GM23338 (cell line): Measurements from ENCODE around the gene SSH2. TPM values are rescaled to one million over a fixed set of nuclear protein-coding genes. Genes with fewer than 3 reads are reported as not detected.
A peak's percentile ranks its signal among the peaks of the same experiment; 100 is the strongest.

Experiments
- ATAC-seq: fragments of 200-7000 bp; cut with Tn5 transposase; 3 replicates; pipeline ENCODE4 v1.9.1; 2020
- DNase-seq: peaks from one replicate; pipeline ENCODE4 v3.0.0-alpha.2; 2015; ENCODE audit warnings: low spot score
- H2AFZ ChIP-seq: fragments of 200-600 bp; sonication (generic); 2 replicates; pipeline ENCODE4 v1.8.0; 2016; ENCODE audit warnings: antibody characterized with exemption, mild to moderate bottlenecking, moderate library complexity
- H3F3A ChIP-seq: fragments of 200-600 bp; sonication (generic); replicated peaks from 2 replicates; pipeline ENCODE4 v1.8.0; 2017; ENCODE audit warnings: antibody characterized with exemption, mixed run types, low read depth
- H3K27ac ChIP-seq: fragments of 200-600 bp; sonication (generic); 2 replicates; pipeline ENCODE4 v1.6.1; 2016; ENCODE audit warnings: low read depth
- H3K27me3 ChIP-seq: fragments of 200-600 bp; sonication (generic); 2 replicates; pipeline ENCODE4 v1.8.0; 2016; ENCODE audit warnings: mild to moderate bottlenecking, mixed run types, moderate library complexity; ENCODE audit not compliant: insufficient read depth
- H3K36me3 ChIP-seq: fragments of 200-600 bp; sonication (generic); 2 replicates; pipeline ENCODE4 v1.8.0; 2016; ENCODE audit warnings: mild to moderate bottlenecking; ENCODE audit not compliant: insufficient read depth
- H3K4me1 ChIP-seq: fragments of 200-600 bp; sonication (generic); 2 replicates; pipeline ENCODE4 v1.8.0; 2016; ENCODE audit warnings: mild to moderate bottlenecking, moderate library complexity; ENCODE audit not compliant: insufficient read depth
- H3K4me2 ChIP-seq: fragments of 200-600 bp; sonication (generic); 2 replicates; pipeline ENCODE4 v1.7.1; 2017; ENCODE audit warnings: mixed run types
- H3K4me3 ChIP-seq: fragments of 200-600 bp; sonication (generic); 2 replicates; pipeline ENCODE4 v1.6.1; 2016; ENCODE audit warnings: mixed run types
- H3K79me2 ChIP-seq: fragments of 200-600 bp; sonication (generic); replicated peaks from 2 replicates; pipeline ENCODE4 v1.8.0; 2017; ENCODE audit warnings: mild to moderate bottlenecking; ENCODE audit not compliant: insufficient read depth
- H3K9me2 ChIP-seq: fragments of 200-600 bp; sonication (generic); 2 replicates; pipeline ENCODE4 v1.8.0; 2017; ENCODE audit not compliant: insufficient read depth
- H4K20me1 ChIP-seq: fragments of 200-600 bp; sonication (generic); replicated peaks from 2 replicates; pipeline ENCODE4 v1.8.0; 2017; ENCODE audit warnings: mild to moderate bottlenecking; ENCODE audit not compliant: insufficient read depth
- H3K27ac Mint-ChIP-seq: 2 replicates; pipeline ENCODE4 v1.8.0; 2020; ENCODE audit warnings: inconsistent platforms, mild to moderate bottlenecking, moderate library complexity, mixed read lengths
- H3K27me3 Mint-ChIP-seq: 3 replicates; pipeline ENCODE4 v1.8.0; 2022; ENCODE audit warnings: low read depth, mild to moderate bottlenecking, moderate library complexity, mixed read lengths, inconsistent platforms; ENCODE audit not compliant: insufficient read depth, poor library complexity
- H3K36me3 Mint-ChIP-seq: 3 replicates; pipeline ENCODE4 v1.8.0; 2021; ENCODE audit warnings: low read depth, mild to moderate bottlenecking, inconsistent platforms, moderate library complexity, mixed read lengths
- H3K4me1 Mint-ChIP-seq: 3 replicates; pipeline ENCODE4 v1.8.0; 2020; ENCODE audit warnings: mild to moderate bottlenecking, inconsistent platforms, mixed read lengths
- H3K4me3 Mint-ChIP-seq: 3 replicates; pipeline ENCODE4 v1.8.0; 2021; ENCODE audit warnings: moderate library complexity, mild to moderate bottlenecking, inconsistent platforms, mixed read lengths
- H3K9me3 Mint-ChIP-seq: 3 replicates; pipeline ENCODE4 v1.8.0; 2020; ENCODE audit warnings: moderate library complexity, mild to moderate bottlenecking, inconsistent platforms, mixed read lengths
- CREB1 ChIP-seq: fragments of 250-450 bp; sonication (Bioruptor Pico); IDR thresholded peaks from 2 replicates; pipeline ENCODE4 v1.5.0; 2020; ENCODE audit warnings: low read depth, mild to moderate bottlenecking, moderate library complexity
- CTCF ChIP-seq, 2 experiments: fragments of 200-600 bp in 1 of 2; sonication (generic) in 1 of 2; conservative IDR thresholded peaks; 2 replicates each; pipeline versions ENCODE4 v1.5.1 to v1.6.1; 2016 to 2017; ENCODE audit warnings: antibody characterized with exemption in 2 of 2, low read depth in 2 of 2, mild to moderate bottlenecking in 2 of 2, moderate library complexity in 1 of 2
- EZH2 ChIP-seq: fragments of 200-600 bp; sonication (generic); IDR thresholded peaks from one replicate; pipeline ENCODE4 v1.8.0; 2017; ENCODE audit warnings: antibody characterized with exemption, mild to moderate bottlenecking, low read depth; ENCODE audit not compliant: unreplicated experiment
- EZH2phosphoT487 ChIP-seq: fragments of 200-600 bp; sonication (generic); IDR thresholded peaks from one replicate; pipeline ENCODE4 v1.8.1; 2018; ENCODE audit warnings: antibody characterized with exemption; ENCODE audit not compliant: unreplicated experiment
- POLR2AphosphoS5 ChIP-seq: IDR thresholded peaks from 2 replicates; pipeline ENCODE4 v1.6.1; 2016; ENCODE audit warnings: antibody characterized with exemption, low read depth
- ZNF331 ChIP-seq: fragments of 250-450 bp; sonication (Bioruptor Pico); IDR thresholded peaks from 2 replicates; pipeline ENCODE4 v1.5.0; 2020; ENCODE audit warnings: low read depth, mild to moderate bottlenecking, moderate library complexity
- polyA plus RNA-seq: library from polyadenylated mRNA; unstranded; fragments of >200 nt; fragmentation: Nextera tagmentation; extraction: Ambion mirVana; gene quantifications from 2 replicates; pipeline ENCODE4 v1.2.1, GENCODE V29; 2016
- total RNA-seq: library from RNA; depleted of rRNA; stranded (reverse); fragments of >200 nt; shearing (Covaris generic); gene quantifications from 2 replicates; pipeline ENCODE4 v1.2.3, GENCODE V29; 2014

Gene SSH2
- total and polyA plus RNA-seq, 2 experiments from 2014 or later = 9.9 to 12.1 TPM

DNA sequence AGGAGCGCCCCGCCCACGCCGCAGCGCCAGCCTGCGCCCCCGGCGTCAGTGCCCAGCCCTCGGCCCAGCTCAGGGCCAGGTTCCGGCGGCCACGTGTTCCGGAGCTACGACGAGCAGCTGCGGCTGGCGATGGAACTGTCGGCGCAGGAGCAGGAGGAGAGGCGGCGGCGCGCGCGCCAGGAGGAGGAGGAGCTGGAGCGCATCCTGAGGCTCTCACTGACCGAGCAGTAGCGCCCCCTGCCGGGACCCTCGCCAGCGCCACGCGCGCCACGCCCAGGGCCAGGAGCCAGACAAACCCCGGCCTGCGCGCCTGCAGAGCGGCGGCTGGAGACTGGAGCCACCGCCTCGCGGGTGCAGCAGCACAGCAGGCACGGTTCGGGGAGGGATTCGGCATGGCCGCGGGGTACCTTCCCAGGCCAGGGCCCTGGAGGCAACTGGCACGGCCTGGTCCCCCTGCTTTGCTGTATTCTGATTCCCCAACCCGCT, 316.6 kb downstream of the SSH2 start:
- Histone ChIP-seq H3K4me1 (peaks cover 26% of the 10 kb centered on the region), H3F3A (0 out of 2 replicates have a peak, but pooled peaks cover 4% of the 10 kb centered on the region), H3K9me2 (no peaks in the 10 kb centered on the region), H3K36me3 (no peaks in the 10 kb centered on the region), H3K79me2 (no peaks in the 10 kb centered on the region), H3K4me2 (peak overlapping the region; percentile 92), H4K20me1 (peaks cover 5% of the 10 kb centered on the region; the same call in 1 of the 2 replicates), H3K27ac (no peak overlapping the region), H3K27me3 (peaks cover 54% of the 10 kb centered on the region), H3K4me3 (peak overlapping the region; percentile 67), H2AFZ (peak overlapping the region; percentile 72; the same call in 1 of the 2 replicates)
- Mint-ChIP-seq H3K4me3 (peak overlapping the region; percentile 64; the same call in 1 of the 3 replicates), H3K36me3 (peaks cover 4% of the 10 kb centered on the region; the same call in 2 of the 3 replicates), H3K27me3 (peaks cover 43% of the 10 kb centered on the region), H3K27ac (no peak overlapping the region), H3K9me3 (no peaks in the 10 kb centered on the region; the same call in 2 of the 3 replicates), H3K4me1 (peaks cover 26% of the 10 kb centered on the region)
- TF ChIP-seq EZH2 (no peak), CREB1 (peak; percentile 67), EZH2phosphoT487 (no peak), CTCF (conservative IDR thresholded peaks at IDR 0.05; ENCODE audit: low read depth in 2 of 2) (peak; percentile 59 to 90), POLR2AphosphoS5 (peak; percentile 40; the same call in 1 of the 2 replicates)
- peak; percentile 96 for DNase-seq
- peak; percentile 52 for ATAC-seq

DNA sequence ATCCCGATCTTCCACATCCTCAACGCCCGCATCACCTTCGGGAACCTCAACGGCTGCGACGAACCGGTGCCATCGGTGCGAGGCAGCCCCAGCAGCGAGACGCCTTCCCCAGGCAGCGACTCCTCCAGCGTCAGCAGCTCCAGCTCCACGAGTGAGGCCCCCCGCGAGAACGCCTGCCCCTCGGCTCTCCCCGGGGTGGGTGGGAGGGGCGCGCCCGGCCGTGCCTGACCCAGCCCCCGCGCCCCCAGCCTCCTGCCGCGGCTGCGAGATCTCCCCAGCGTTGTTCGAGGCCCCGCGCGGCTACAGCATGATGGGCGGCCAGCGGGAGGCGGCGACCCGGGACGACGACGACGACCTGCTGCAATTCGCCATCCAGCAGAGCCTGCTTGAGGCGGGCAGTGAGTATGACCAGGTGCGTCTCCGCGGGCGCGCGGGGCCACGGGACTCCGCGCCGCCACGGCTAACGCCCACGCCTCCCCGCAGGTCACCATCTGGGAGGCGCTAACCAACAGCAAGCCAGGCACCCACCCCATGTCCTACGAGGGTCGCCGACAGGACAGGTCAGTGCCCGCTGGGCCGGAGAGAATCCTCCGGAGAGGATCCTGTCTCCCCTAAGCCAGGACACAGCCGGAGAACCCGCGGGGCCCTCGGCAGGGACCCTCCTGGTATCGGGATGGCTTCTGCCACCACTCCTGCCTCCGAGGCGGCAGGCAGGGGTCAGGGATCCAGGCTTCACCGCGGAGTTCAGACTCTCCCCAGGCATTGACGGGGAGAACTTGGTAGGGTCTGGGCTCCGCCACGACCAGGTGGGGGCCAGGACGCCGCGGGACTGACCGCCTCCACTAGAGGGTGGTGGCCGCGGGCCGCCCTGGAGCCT, 317.4 kb downstream of the SSH2 start:
- Mint-ChIP-seq H3K4me1 (peaks cover 24% of the 10 kb centered on the region), H3K27me3 (peaks cover 42% of the 10 kb centered on the region), H3K27ac (no peak overlapping the region), H3K36me3 (peaks cover 4% of the 10 kb centered on the region; the same call in 2 of the 3 replicates), H3K9me3 (no peaks in the 10 kb centered on the region; the same call in 2 of the 3 replicates), H3K4me3 (no peak overlapping the region)
- H3K27ac ChIP-seq = no peak overlapping the region
- H3F3A ChIP-seq = 0 out of 2 replicates have a peak, but pooled peaks cover 4% of the 10 kb centered on the region
- H3K27me3 ChIP-seq = peaks cover 46% of the 10 kb centered on the region
- H3K9me2 ChIP-seq = no peaks in the 10 kb centered on the region
- H3K4me1 ChIP-seq = peaks cover 24% of the 10 kb centered on the region
- peak overlapping the region; percentile 67; the same call in 1 of the 2 replicates for H3K4me3 ChIP-seq
- DNase-seq = peak; percentile 38
- H3K36me3 ChIP-seq = no peaks in the 10 kb centered on the region; the same call in 1 of the 2 replicates
- no peak overlapping the region for H2AFZ ChIP-seq
- peak; percentile 4 for ATAC-seq
- H3K4me2 ChIP-seq = peak overlapping the region; percentile 55; the same call in 1 of the 2 replicates
- peaks cover 5% of the 10 kb centered on the region; the same call in 1 of the 2 replicates for H4K20me1 ChIP-seq
- no peak for TF ChIP-seq ZNF331
- H3K79me2 ChIP-seq = no peaks in the 10 kb centered on the region
